GM10266 (cell line): ENCODE measurements around the gene TMEM170B.

ENCODE experiments used
- DNase-seq: peaks from one replicate; pipeline ENCODE4 v3.0.0; 2012; ENCODE audit errors: extremely low spot score
- CTCF ChIP-seq: IDR thresholded peaks from 2 replicates; pipeline ENCODE4 v1.5.1; 2012; ENCODE audit warnings: mild to moderate bottlenecking, low read depth; ENCODE audit not compliant: control insufficient read depth, insufficient read depth; ENCODE audit errors: missing control alignments

The TMEM170B gene

GRCh38 chr6:11495565-11496145 lies 41.9 kb upstream of the TMEM170B start:
- TF ChIP-seq CTCF = no peak
- DNase-seq = no peak

- peak; percentile 59 for DNase-seq
- peak; percentile 82 for TF ChIP-seq CTCF
Observed at GRCh38 chr6:11496152-11497060, 41.1 kb upstream of the TMEM170B start.

- no peak for DNase-seq
- no peak for TF ChIP-seq CTCF
Observed at GRCh38 chr6:11497107-11497506, 40.4 kb upstream of the TMEM170B start.

- TF ChIP-seq CTCF = no peak
- no peak for DNase-seq
Observed at GRCh38 chr6:11497881-11498280, 39.7 kb upstream of the TMEM170B start.

- no peak for DNase-seq
- no peak for TF ChIP-seq CTCF
Observed at GRCh38 chr6:11500008-11500407, 37.5 kb upstream of the TMEM170B start.

- TF ChIP-seq CTCF = no peak
- no peak for DNase-seq
Observed at GRCh38 chr6:11509471-11509870, 28.1 kb upstream of the TMEM170B start.

- no peak for TF ChIP-seq CTCF
- DNase-seq = peak; percentile 45
Observed at GRCh38 chr6:11514672-11515071, 22.9 kb upstream of the TMEM170B start.
